DOHH2 (cell line): Measurements from ENCODE around the gene CCDC88A.

Experiments
- H3F3A ChIP-seq: fragments of 200-600 bp; sonication (generic), shearing (Covaris generic); 2 replicates; pipeline ENCODE4 v1.6.0; 2016; ENCODE audit warnings: antibody characterized with exemption, mild to moderate bottlenecking; ENCODE audit not compliant: control insufficient read depth, insufficient read depth
- H3K27ac ChIP-seq: fragments of 200-600 bp; sonication (generic); 2 replicates; pipeline ENCODE4 v1.5.1; 2014; ENCODE audit warnings: low read depth, mild to moderate bottlenecking, low read length, moderate library complexity
- H3K27me3 ChIP-seq: fragments of 200-600 bp; sonication (generic); 2 replicates; pipeline ENCODE4 v1.6.1; 2014; ENCODE audit warnings: mild to moderate bottlenecking, low read length, mixed read lengths; ENCODE audit not compliant: control insufficient read depth
- H3K36me3 ChIP-seq: fragments of 200-600 bp; sonication (generic); 2 replicates; pipeline ENCODE4 v1.6.1; 2014; ENCODE audit warnings: mild to moderate bottlenecking, low read length, moderate library complexity, mixed read lengths; ENCODE audit not compliant: control insufficient read depth
- H3K4me1 ChIP-seq: fragments of 200-600 bp; sonication (generic); 2 replicates; pipeline ENCODE4 v1.6.1; 2014; ENCODE audit warnings: mild to moderate bottlenecking, low read length, mixed read lengths; ENCODE audit not compliant: control insufficient read depth
- H3K4me2 ChIP-seq: fragments of 200-600 bp; sonication (generic); 2 replicates; pipeline ENCODE4 v1.6.0; 2014; ENCODE audit warnings: mild to moderate bottlenecking, low read length, moderate library complexity
- H3K4me3 ChIP-seq: fragments of 200-600 bp; sonication (generic); 2 replicates; pipeline ENCODE4 v1.5.1; 2014; ENCODE audit warnings: mild to moderate bottlenecking, low read length, mixed read lengths
- H3K79me2 ChIP-seq: fragments of 200-600 bp; sonication (generic); 2 replicates; pipeline ENCODE4 v1.6.1; 2014; ENCODE audit warnings: mild to moderate bottlenecking, low read length, mixed read lengths; ENCODE audit not compliant: control insufficient read depth
- H3K9me2 ChIP-seq: fragments of 200-600 bp; sonication (generic); replicated peaks from 2 replicates; pipeline ENCODE4 v1.6.1; 2014; ENCODE audit warnings: mild to moderate bottlenecking, low read length, mixed read lengths; ENCODE audit not compliant: control insufficient read depth
- H3K9me3 ChIP-seq: fragments of 200-600 bp; sonication (generic); 2 replicates; pipeline ENCODE4 v1.6.1; 2014; ENCODE audit warnings: antibody characterized with exemption, low read length, mixed read lengths; ENCODE audit not compliant: control insufficient read depth, insufficient read depth
- H4K20me1 ChIP-seq: fragments of 200-600 bp; sonication (generic); 2 replicates; pipeline ENCODE4 v1.6.0; 2014; ENCODE audit warnings: low read depth, mild to moderate bottlenecking, antibody characterized with exemption, low read length, moderate library complexity; ENCODE audit not compliant: control insufficient read depth, insufficient read depth
- EZH2phosphoT487 ChIP-seq: fragments of 200-600 bp; sonication (generic); IDR thresholded peaks from 2 replicates; pipeline ENCODE4 v1.6.1; 2017; ENCODE audit warnings: borderline replicate concordance, mild to moderate bottlenecking, antibody characterized with exemption, low read length, moderate library complexity, mixed read lengths
- TF ChIP-seq, protein P1 (sequence below): fragments of 200-600 bp; sonication (generic); IDR thresholded peaks from one replicate; pipeline ENCODE4 v1.5.1; 2014; ENCODE audit warnings: antibody characterized with exemption, mild to moderate bottlenecking, low read depth, low read length; ENCODE audit not compliant: poor library complexity, severe bottlenecking

The CCDC88A gene

GRCh38 chr2:55364189-55365055 lies 55.2 kb downstream of the CCDC88A start:
- H3K27ac ChIP-seq, result no peak overlapping the region
- no peaks in the 10 kb centered on the region for H3K9me2 ChIP-seq
- no peak for TF ChIP-seq EZH2phosphoT487
- TF ChIP-seq, protein P1, sequence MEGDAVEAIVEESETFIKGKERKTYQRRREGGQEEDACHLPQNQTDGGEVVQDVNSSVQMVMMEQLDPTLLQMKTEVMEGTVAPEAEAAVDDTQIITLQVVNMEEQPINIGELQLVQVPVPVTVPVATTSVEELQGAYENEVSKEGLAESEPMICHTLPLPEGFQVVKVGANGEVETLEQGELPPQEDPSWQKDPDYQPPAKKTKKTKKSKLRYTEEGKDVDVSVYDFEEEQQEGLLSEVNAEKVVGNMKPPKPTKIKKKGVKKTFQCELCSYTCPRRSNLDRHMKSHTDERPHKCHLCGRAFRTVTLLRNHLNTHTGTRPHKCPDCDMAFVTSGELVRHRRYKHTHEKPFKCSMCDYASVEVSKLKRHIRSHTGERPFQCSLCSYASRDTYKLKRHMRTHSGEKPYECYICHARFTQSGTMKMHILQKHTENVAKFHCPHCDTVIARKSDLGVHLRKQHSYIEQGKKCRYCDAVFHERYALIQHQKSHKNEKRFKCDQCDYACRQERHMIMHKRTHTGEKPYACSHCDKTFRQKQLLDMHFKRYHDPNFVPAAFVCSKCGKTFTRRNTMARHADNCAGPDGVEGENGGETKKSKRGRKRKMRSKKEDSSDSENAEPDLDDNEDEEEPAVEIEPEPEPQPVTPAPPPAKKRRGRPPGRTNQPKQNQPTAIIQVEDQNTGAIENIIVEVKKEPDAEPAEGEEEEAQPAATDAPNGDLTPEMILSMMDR, result no peak
- H3K79me2 ChIP-seq, result no peaks in the 10 kb centered on the region
- no peaks in the 10 kb centered on the region for H4K20me1 ChIP-seq
- peaks cover 50% of the 10 kb centered on the region for H3K4me1 ChIP-seq
- no peaks in the 10 kb centered on the region for H3K27me3 ChIP-seq
- H3K4me2 ChIP-seq, result no peak overlapping the region
- H3K4me3 ChIP-seq, result no peak overlapping the region
- peaks cover 51% of the 10 kb centered on the region for H3K36me3 ChIP-seq
- no peaks in the 10 kb centered on the region for H3K9me3 ChIP-seq
- peaks cover 11% of the 10 kb centered on the region for H3F3A ChIP-seq

GRCh38 chr2:55363636-55364035 lies 56.0 kb downstream of the CCDC88A start:
- Histone ChIP-seq H3K9me2 (no peaks in the 10 kb centered on the region), H3F3A (peaks cover 11% of the 10 kb centered on the region), H3K4me1 (peaks cover 50% of the 10 kb centered on the region), H3K79me2 (no peaks in the 10 kb centered on the region), H3K27me3 (no peaks in the 10 kb centered on the region), H4K20me1 (no peaks in the 10 kb centered on the region), H3K4me3 (no peak overlapping the region), H3K9me3 (no peaks in the 10 kb centered on the region), H3K36me3 (peaks cover 57% of the 10 kb centered on the region), H3K4me2 (peak overlapping the region; percentile 25; the same call in 1 of the 2 replicates), H3K27ac (no peak overlapping the region)
- TF ChIP-seq, protein P1, result no peak

- Histone ChIP-seq H3F3A (peaks cover 11% of the 10 kb centered on the region), H3K4me3 (peak overlapping the region; percentile 26), H3K4me1 (peaks cover 50% of the 10 kb centered on the region), H3K4me2 (peak overlapping the region; percentile 52), H4K20me1 (no peaks in the 10 kb centered on the region), H3K36me3 (peaks cover 59% of the 10 kb centered on the region), H3K27me3 (no peaks in the 10 kb centered on the region), H3K9me3 (no peaks in the 10 kb centered on the region), H3K9me2 (no peaks in the 10 kb centered on the region), H3K79me2 (no peaks in the 10 kb centered on the region), H3K27ac (peak overlapping the region; percentile 71)
- TF ChIP-seq EZH2phosphoT487, result no peak
- TF ChIP-seq, protein P1, result no peak
These were observed 58.0 kb downstream of the CCDC88A start for GRCh38 chr2:55361465-55362189.
